IMR-90 (cell line): ENCODE measurements around the gene IFNA16. TPM values are rescaled to one million over a fixed set of nuclear protein-coding genes. Genes with fewer than 3 reads are reported as not detected.

Source experiments
- ATAC-seq: fragments of 200-7000 bp; cut with Tn5 transposase; 2 replicates; pipeline ENCODE4 v1.9.1; 2020; ENCODE audit warnings: low read depth, mild to moderate bottlenecking, moderate library complexity
- BruUV-seq: library from RNA; stranded (reverse); fragments of 400-500 nt; replicated peaks from 2 replicates; lab custom pipeline; 2021; lab: Mats Ljungman, UMichigan
- CTCF ChIA-PET: fragments of 300-600 bp; formaldehyde crosslinking; extraction: SDS; loops from one replicate; lab custom pipeline; 2021; ENCODE audit warnings: antibody characterized with exemption; lab: Yijun Ruan, JAX
- POLR2A ChIA-PET: fragments of 300-600 bp; sonication (Branson Sonifier 250); formaldehyde crosslinking; loops from one replicate; lab custom pipeline; 2022; ENCODE audit warnings: antibody characterized with exemption; ENCODE audit not compliant: unreplicated experiment; lab: Charles Lee
- DNase-seq: peaks from one replicate; pipeline ENCODE4 v3.0.0; 2013
- H2AFZ ChIP-seq: replicated peaks from 2 replicates; pipeline ENCODE3; 2013; ENCODE audit warnings: low read length, mild to moderate bottlenecking; ENCODE audit not compliant: poor library complexity
- H2AK5ac ChIP-seq: 2 replicates; pipeline ENCODE4 v1.6.1; 2013; ENCODE audit warnings: low read depth, low read length, inconsistent platforms
- H2AK9ac ChIP-seq: replicated peaks from 2 replicates; pipeline ENCODE3; 2013; ENCODE audit warnings: mild to moderate bottlenecking, low read depth, low read length, moderate library complexity; ENCODE audit not compliant: poor library complexity
- H2BK120ac ChIP-seq: 2 replicates; pipeline ENCODE4 v1.6.1; 2013; ENCODE audit warnings: low read depth, low read length, inconsistent platforms
- H2BK15ac ChIP-seq: 3 replicates; pipeline ENCODE4 v1.6.1; 2013; ENCODE audit warnings: low read depth, low read length, inconsistent platforms
- H2BK20ac ChIP-seq: 2 replicates; pipeline ENCODE4 v1.6.1; 2013; ENCODE audit warnings: low read depth, mild to moderate bottlenecking, inconsistent platforms, low read length, moderate library complexity
- H2BK5ac ChIP-seq: 2 replicates; pipeline ENCODE4 v1.6.1; 2013; ENCODE audit warnings: mild to moderate bottlenecking, low read depth, low read length, inconsistent platforms; ENCODE audit not compliant: poor library complexity, severe bottlenecking
- H3K14ac ChIP-seq: replicated peaks from 2 replicates; pipeline ENCODE4 v1.6.1; 2013; ENCODE audit warnings: low read depth, low read length, inconsistent platforms
- H3K18ac ChIP-seq: 2 replicates; pipeline ENCODE4 v1.6.1; 2013; ENCODE audit warnings: low read depth, low read length, control low read depth
- H3K23ac ChIP-seq: 2 replicates; pipeline ENCODE4 v1.6.1; 2013; ENCODE audit warnings: low read depth, low read length, inconsistent platforms
- H3K27ac ChIP-seq: 2 replicates; pipeline ENCODE4 v1.5.1; 2013; ENCODE audit warnings: mild to moderate bottlenecking, control low read depth, low read length; ENCODE audit not compliant: insufficient read depth
- H3K27me3 ChIP-seq: 2 replicates; pipeline ENCODE4 v1.6.1; 2013; ENCODE audit warnings: low read length; ENCODE audit not compliant: control insufficient read depth, insufficient read depth
- H3K36me3 ChIP-seq: 2 replicates; pipeline ENCODE4 v1.6.1; 2013; ENCODE audit warnings: low read length, mixed read lengths; ENCODE audit not compliant: control insufficient read depth, insufficient read depth
- H3K4ac ChIP-seq: 2 replicates; pipeline ENCODE4 v1.6.1; 2013; ENCODE audit warnings: low read depth, low read length, inconsistent platforms
- H3K4me1 ChIP-seq: 2 replicates; pipeline ENCODE4 v1.6.1; 2013; ENCODE audit warnings: low read length, mixed read lengths; ENCODE audit not compliant: control insufficient read depth, insufficient read depth
- H3K4me2 ChIP-seq: 2 replicates; pipeline ENCODE4 v1.6.1; 2013; ENCODE audit warnings: low read depth, mild to moderate bottlenecking, control low read depth, low read length, moderate library complexity
- H3K4me3 ChIP-seq: 2 replicates; pipeline ENCODE4 v1.5.1; 2013; ENCODE audit warnings: low read depth, mild to moderate bottlenecking, control low read depth, low read length, moderate library complexity; ENCODE audit not compliant: insufficient read depth
- H3K56ac ChIP-seq: 2 replicates; pipeline ENCODE4 v1.6.1; 2013; ENCODE audit warnings: low read length, inconsistent platforms; ENCODE audit not compliant: insufficient read depth; ENCODE audit errors: extremely low read depth
- H3K79me1 ChIP-seq, 2 experiments: 2 replicates each; pipeline ENCODE4 v1.6.1; 2013; ENCODE audit warnings: low read length in 2 of 2, inconsistent platforms in 1 of 2, low read depth in 1 of 2
- H3K9ac ChIP-seq: 2 replicates; pipeline ENCODE4 v1.6.1; 2013; ENCODE audit warnings: low read depth, low read length, control low read depth
- H3K9me1 ChIP-seq: 2 replicates; pipeline ENCODE4 v1.6.1; 2013; ENCODE audit warnings: low read length, inconsistent platforms; ENCODE audit not compliant: insufficient read depth
- H3K9me3 ChIP-seq: 2 replicates; pipeline ENCODE4 v1.6.1; 2013; ENCODE audit warnings: low read length; ENCODE audit not compliant: control insufficient read depth, insufficient read depth
- H4K20me1 ChIP-seq: 2 replicates; pipeline ENCODE4 v1.6.1; 2013; ENCODE audit warnings: low read length, inconsistent platforms; ENCODE audit not compliant: insufficient read depth
- H4K5ac ChIP-seq: 2 replicates; pipeline ENCODE4 v1.6.1; 2013; ENCODE audit warnings: mild to moderate bottlenecking, low read depth, low read length, control low read depth
- H4K8ac ChIP-seq, 2 experiments: 2 replicates each; pipeline ENCODE4 v1.6.1; 2013; ENCODE audit warnings: low read depth in 2 of 2, low read length in 2 of 2, control low read depth in 1 of 2, inconsistent platforms in 1 of 2
- H4K91ac ChIP-seq: 2 replicates; pipeline ENCODE4 v1.6.1; 2013; ENCODE audit warnings: low read depth, low read length, inconsistent platforms; ENCODE audit not compliant: insufficient read depth
- BHLHE40 ChIP-seq: fragments of 150-350 bp; IDR thresholded peaks from 2 replicates; pipeline ENCODE4 v1.6.1; 2016; ENCODE audit warnings: mild to moderate bottlenecking, low read depth, low read length
- CEBPB ChIP-seq: IDR thresholded peaks from 2 replicates; pipeline ENCODE4 v1.6.1; 2012; ENCODE audit warnings: low read depth, low read length, improper control_type of control experiment
- CTCF ChIP-seq: conservative IDR thresholded peaks from 2 replicates; pipeline ENCODE4 v1.5.1; 2012; ENCODE audit warnings: mild to moderate bottlenecking, low read depth, low read length, improper control_type of control experiment
- ELK1 ChIP-seq: fragments of 150-350 bp; IDR thresholded peaks from 2 replicates; pipeline ENCODE4 v1.6.1; 2016; ENCODE audit warnings: low read depth, mild to moderate bottlenecking, low read length, moderate library complexity, borderline replicate concordance
- MAFK ChIP-seq: IDR thresholded peaks from 2 replicates; pipeline ENCODE4 v1.6.1; 2012; ENCODE audit warnings: low read depth, low read length, improper control_type of control experiment
- MAZ ChIP-seq: IDR thresholded peaks from 2 replicates; pipeline ENCODE4 v1.6.1; 2012; ENCODE audit warnings: low read depth, mild to moderate bottlenecking, low read length, improper control_type of control experiment, moderate library complexity, borderline replicate concordance
- MXI1 ChIP-seq: IDR thresholded peaks from 2 replicates; pipeline ENCODE4 v1.6.1; 2012; ENCODE audit warnings: low read depth, mild to moderate bottlenecking, low read length, moderate library complexity, borderline replicate concordance
- NFE2L2 ChIP-seq: fragments of 150-350 bp; IDR thresholded peaks from 2 replicates; pipeline ENCODE4 v1.6.1; 2016; ENCODE audit warnings: low read depth, mild to moderate bottlenecking, low read length
- RAD21 ChIP-seq: IDR thresholded peaks from 2 replicates; pipeline ENCODE4 v1.6.1; 2012; ENCODE audit warnings: low read length, improper control_type of control experiment
- RCOR1 ChIP-seq: IDR thresholded peaks from 2 replicates; pipeline ENCODE4 v1.6.1; 2012; ENCODE audit warnings: mild to moderate bottlenecking, low read length, improper control_type of control experiment; ENCODE audit not compliant: insufficient replicate concordance
- USF2 ChIP-seq: fragments of 150-350 bp; IDR thresholded peaks from 2 replicates; pipeline ENCODE4 v1.6.1; 2017; ENCODE audit warnings: mild to moderate bottlenecking, antibody characterized with exemption, low read length, low read depth
- WGBS, 2 experiments: methylation state at CpG; one replicate each; pipeline versions ENCODE4 v1.1.5 to v1.1.7; 2013; ENCODE audit warnings: missing lambda C conversion rate in 2 of 2; ENCODE audit not compliant: insufficient read length in 1 of 2; ENCODE audit errors: extremely low coverage in 2 of 2; 5-methylcytosine and 5-hydroxymethylcytosine counted together
- dilution Hi-C: fragments of 300-500 bp; cut with HindIII; formaldehyde crosslinking; loops from one replicate; pipeline ENCODE4 v1.14.3; 2018; ENCODE audit warnings: low sequenced_read_pairs; ENCODE audit not compliant: unreplicated experiment
- in situ Hi-C: fragments of 300-500 bp; cut with MboI; formaldehyde crosslinking; loops from 3 replicates; pipeline ENCODE4 v1.14.3; 2019; ENCODE audit warnings: low sequenced_read_pairs, inconsistent platforms, mixed read lengths
- intact Hi-C: fragments of 100-400 bp; cut with micrococcal nuclease; formaldehyde crosslinking; loops from 2 replicates; pipeline ENCODE4 v1.10.0; 2022
- polyA plus RNA-seq, 3 experiments: library from polyadenylated mRNA; depleted of rRNA; stranded (reverse); fragments of >200 nt; gene quantifications; 2 replicates each; pipeline ENCODE4 v1.2.3, GENCODE V29; 2012; ENCODE audit warnings: low replicate concordance in 1 of 3
- total RNA-seq: library from RNA; depleted of rRNA; stranded (reverse); fragments of >200 nt; gene quantifications from 2 replicates; pipeline ENCODE4 v1.2.3, GENCODE V29; 2012

IFNA16 gene
- total and polyA plus RNA-seq, 2 of the 4 experiments (the other 2 are of a cell fraction) = not detected

- TF ChIP-seq MAZ = no peak
Observed at GRCh38 chr9:21265421-21266189, 48.5 kb upstream of the IFNA16 start (continued).

- dilution Hi-C loops = no loop called here
- Histone ChIP-seq H3K27ac (no peak overlapping the region), H3K9me3 (no peaks in the 10 kb centered on the region), H3K56ac (no peak overlapping the region), H4K8ac (no peak overlapping the region), H3K9ac (no peak overlapping the region), H3K14ac (no peak overlapping the region), H2AK9ac (no peak overlapping the region), H2AK5ac (no peak overlapping the region), H3K36me3 (no peaks in the 10 kb centered on the region), H4K91ac (no peak overlapping the region), H3K4me2 (no peak overlapping the region), H4K5ac (no peak overlapping the region), H2AFZ (no peak overlapping the region), H3K18ac (no peak overlapping the region), H3K4ac (no peak overlapping the region), H4K20me1 (no peaks in the 10 kb centered on the region), H2BK5ac (no peak overlapping the region), H3K23ac (no peak overlapping the region), H2BK15ac (no peak overlapping the region), H3K9me1 (no peaks in the 10 kb centered on the region), H3K4me3 (no peak overlapping the region), H3K4me1 (0 out of 2 replicates have a peak, but pooled peaks cover 1% of the 10 kb centered on the region), H2BK120ac (no peak overlapping the region), H3K27me3 (peaks cover 17% of the 10 kb centered on the region), H2BK20ac (no peak overlapping the region), H3K79me1 (no peaks in the 10 kb centered on the region)
- POLR2A ChIA-PET = no interaction called here
- ATAC-seq = no peak
- no TSS peak for BruUV-seq
- in situ Hi-C loops = no loop called here
- 80% methylated on average over 1 of the region's 5 CpGs; no CpG with 5 or more reads in 1 of the 2 experiments for WGBS, 2 experiments
- no peak for DNase-seq
- CTCF ChIA-PET = no interaction called here
- intact Hi-C loops = no loop called here
- TF ChIP-seq USF2 = no peak
- no peak for TF ChIP-seq MXI1
- no peak for TF ChIP-seq RAD21
- no peak for TF ChIP-seq CEBPB
- TF ChIP-seq MAFK = no peak
- no peak for TF ChIP-seq BHLHE40
- no peak for TF ChIP-seq MAZ
- TF ChIP-seq RCOR1 = no peak
- no peak for TF ChIP-seq NFE2L2
- no peak for TF ChIP-seq CTCF
- no peak for TF ChIP-seq ELK1
Observed at GRCh38 chr9:21255538-21256212, 38.6 kb upstream of the IFNA16 start.
